ENCODE measurements around the gene AXDND1.

The AXDND1 gene

DNA sequence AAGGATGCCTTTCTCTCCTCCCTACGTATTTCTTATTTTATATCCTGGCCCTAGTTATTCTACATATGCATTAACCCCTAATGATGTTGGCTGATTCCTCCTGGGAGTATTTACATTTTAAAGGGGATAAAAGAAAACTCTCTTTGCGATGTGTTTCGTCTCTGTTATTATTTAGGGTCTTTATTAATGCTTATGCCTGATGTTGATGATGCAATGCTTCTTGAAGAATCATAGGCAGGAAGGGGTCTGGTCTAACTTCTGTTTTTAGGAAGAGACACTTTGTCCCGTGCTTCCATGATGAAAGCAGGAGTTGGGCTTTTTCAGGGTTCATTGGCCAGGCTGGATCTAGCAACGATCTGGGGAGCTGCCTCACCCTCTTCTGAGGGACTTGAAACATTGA lies 210.7 kb downstream of the AXDND1 start:
- no peak for DNase-seq

DNA sequence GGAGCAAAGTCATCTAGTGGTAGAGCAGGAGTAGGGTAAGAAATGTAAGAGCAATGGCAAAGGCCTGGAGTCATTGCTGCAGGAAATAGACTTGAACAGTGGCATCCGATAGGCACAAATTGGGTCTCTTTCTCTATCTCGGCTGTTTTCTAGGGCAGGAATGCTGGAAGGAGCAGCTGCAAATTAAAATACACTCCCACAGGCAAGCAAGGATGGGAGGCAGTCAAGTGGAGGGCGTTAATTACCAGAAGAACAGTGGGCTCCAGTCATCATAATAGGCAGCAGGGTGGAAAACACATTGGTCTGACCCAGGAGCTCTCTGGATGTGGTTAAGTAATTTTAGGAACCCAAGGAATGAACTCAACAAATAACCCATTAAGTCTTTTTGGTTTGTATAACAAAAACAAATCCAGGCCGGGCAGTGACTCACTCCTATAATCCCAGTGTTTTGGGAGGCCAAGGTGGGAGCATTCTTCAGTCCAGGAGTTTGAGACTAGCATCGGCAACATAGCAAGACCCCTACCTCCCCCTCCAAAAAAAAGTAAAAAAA lies 218.1 kb downstream of the AXDND1 start:
- no peak for DNase-seq

DNA sequence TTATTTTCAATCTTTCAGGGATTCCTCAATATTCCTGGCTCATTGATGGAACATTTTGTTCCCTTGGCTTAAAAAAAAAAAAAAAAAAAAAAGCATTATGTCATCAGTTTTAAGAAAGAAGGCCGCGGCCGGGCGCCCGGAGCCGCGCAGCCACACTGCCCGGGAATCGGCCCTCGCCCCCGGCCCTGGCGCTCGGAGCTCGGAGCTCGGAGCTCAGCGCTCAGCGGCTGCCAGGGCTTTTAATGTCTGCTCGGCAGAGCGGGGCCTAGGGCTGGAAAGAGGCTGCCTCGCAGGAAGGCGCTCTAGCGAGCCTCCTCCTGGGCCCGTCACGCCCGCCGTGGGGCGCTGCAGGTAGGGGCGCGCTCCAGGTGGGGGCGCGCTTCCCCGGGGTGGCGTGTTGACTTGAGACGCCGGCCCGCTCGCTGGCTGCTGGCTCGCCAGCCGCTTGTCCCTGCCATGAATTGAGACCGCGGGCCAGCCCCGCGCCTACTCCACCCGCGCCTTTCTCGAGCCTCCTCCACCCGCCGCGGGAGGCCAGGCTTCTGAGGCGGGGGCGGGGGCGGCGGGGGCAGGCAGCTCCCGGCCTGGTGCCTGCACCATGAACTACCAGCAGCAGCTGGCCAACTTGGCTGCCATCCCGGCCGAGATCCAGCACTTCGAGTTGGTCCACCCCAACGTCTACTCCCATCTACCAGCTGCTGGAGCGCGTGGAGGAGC lies 220.5 kb downstream of the AXDND1 start:
- DNase-seq: peak in 1 of 5 donors; percentile 4

DNA sequence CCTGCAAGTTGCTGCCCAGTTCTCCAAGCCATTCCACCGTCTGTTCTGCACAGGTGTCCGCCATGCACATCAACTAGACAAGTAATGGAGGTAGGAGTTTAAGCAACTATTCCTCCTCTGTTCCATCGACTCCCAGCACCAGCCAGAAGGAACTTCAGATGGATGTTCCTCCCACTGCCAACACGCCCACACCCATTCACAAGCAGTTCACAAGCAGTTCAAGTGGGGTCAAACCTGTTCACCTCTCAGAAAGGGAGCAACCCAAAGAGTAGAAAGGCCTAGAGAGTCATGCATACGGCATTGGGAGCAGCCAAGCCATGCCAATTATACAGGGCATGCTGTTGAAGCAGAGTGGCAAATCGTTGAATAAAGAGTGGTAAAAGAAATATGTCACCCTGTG lies 221.6 kb downstream of the AXDND1 start:
- DNase-seq: no peak

DNA sequence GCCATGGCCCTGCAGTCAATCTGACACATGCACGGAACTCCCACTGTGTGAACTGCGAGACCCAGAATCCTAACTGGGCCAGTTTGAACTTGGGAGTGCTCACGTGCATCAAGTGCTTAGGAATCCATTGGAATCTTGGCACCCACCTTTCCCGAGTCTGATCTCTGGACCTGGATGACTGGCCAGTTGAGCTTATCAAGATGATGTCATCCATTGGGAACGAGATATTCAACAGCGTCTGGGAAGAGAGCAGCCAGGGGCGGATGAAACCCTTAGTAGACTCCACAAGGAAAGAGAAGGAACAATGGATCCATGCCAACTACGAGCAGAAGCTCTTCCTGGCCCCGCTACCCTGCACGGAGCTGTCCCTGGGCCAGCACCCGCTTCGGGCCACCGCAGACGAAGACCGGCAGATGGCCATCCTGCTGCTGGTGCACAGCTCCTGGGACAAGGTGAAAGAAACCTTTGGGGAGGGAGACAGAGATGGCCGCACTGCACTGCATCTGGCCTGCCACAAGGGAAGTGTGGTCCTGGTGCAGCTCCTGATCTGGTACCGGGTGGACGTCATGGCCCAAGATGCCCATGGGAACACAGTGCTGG lies 222.8 kb downstream of the AXDND1 start:
- DNase-seq: no peak

DNA sequence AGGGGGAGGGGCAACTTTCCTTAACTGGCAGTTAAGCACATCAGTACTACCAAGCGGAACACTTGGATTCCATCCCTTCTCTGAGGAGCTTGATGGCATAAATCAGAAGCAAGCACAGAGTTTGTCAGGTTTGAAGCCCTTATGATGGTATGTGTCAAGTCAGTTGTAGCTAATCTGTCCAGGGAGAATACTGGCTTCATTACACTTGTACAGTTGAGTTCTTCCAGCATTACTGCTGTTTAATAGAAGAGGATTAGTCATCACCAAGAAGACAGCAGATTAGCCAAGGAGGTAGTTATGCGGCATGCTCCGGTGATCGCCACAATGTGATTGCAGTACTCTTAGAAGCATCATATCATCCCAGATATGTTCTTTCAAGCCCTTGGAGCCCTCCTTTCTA lies 223.7 kb downstream of the AXDND1 start:
- no peak for DNase-seq

DNA sequence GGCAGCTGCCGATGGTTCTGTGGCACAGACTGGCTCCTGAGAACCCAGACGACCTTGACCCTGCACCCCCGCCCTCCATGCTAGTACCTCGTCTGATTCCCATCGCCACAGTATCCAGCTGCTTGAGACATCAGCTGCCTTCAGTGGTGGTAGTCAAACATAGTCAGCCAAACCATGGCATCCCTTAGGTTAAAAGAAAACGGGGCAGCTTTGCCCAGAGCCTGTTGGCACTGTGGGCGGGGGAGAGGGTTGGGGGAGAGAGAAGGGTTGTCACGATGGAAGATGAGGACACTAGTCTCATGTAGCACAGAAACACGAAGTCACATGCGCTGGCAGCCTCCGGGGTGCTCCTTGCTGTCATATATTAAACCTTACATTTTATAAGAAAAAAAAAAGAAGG lies 224.9 kb downstream of the AXDND1 start:
- no peak for DNase-seq

DNA sequence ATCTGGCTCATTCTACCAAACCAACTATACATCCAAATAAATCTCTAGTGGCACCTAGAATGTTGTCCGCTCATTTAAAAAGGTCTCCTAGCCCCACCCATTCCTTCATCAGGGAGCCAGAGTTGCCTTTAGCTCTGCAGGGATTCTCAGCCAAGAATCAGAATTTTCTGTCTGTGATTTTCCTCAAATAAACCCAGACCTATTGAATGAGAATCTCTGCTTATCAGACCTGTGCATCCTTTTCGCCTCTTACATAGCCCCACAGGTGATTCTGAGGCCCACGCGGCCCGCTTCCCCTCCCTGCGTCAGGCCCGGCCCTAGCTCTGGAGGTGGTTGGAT lies 225.5 kb downstream of the AXDND1 start:
- DNase-seq: no peak

DNA sequence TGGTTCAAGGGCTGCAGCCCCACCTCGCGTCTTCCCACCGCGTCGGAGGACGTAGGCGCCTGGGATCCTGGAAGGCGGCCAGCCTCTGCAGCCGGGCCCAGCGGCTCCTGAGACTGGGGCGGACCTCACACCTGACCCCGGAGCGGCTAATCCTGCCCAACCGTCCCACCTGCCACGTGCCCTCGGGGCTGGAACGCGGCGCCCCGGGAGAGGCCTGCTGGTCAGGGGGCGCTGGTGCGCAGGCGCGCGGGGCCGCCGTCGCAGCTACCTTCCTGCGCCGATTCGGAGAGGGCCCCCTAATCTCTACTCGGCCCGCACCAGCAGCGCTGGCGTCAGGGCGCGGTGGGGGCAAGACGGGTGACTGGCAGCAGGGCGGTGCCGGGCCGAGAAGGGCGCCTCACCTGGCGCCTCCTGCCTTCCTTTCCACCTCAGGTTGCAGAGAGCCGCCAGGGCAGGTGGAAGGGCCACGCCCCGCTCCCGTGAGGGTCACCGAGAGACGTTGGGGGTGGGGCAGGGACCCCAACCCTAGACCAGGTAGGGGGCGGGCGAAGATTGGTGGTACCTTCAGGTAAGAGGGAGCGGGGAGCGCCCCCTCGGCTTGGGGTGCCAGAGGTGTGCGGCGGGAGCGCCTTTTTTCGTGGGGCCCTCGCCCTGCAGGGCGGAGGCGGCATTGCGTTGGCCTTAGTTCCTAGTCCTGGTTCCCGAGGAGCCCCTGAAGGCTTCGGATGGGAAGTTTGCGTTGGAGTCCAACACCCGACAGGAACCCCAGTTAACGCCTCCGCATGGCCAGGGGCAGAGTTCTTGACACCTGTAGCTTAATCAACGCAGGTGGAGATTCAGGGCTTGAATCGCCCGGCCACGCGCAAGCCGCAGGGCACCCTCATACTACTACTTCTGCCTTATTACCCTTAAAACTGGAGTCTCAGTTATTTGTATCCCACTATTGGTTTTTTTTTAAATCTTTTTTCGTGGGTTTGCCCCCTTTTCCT lies 226.1 kb downstream of the AXDND1 start, which contains the start of gene TDRD5:
Gene TDRD5, plus strand, starts transcription at position 241 of the 989 bp plus-strand sequence. CDS start 784 bp downstream, outside the sequence.
- no peak for DNase-seq

DNA sequence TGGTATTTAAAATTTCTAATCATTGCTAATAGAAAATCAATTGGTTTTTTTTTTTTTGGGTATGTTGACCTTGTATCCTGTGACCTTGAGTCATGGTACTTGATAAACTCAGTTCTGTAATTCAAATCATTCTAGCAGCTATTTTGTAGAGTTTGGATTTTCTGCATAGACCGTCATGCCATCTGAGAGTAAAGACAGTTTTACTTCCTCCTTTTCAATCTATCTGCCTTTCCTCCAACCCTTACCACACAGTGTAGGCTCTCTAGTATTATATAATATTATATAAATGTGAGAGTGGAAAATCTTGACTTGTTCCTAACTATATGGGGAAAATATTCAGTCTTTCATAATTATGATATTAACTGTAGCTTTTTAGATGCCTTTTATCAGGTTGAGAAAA lies 232.9 kb downstream of the AXDND1 start:
- no peak for DNase-seq

DNA sequence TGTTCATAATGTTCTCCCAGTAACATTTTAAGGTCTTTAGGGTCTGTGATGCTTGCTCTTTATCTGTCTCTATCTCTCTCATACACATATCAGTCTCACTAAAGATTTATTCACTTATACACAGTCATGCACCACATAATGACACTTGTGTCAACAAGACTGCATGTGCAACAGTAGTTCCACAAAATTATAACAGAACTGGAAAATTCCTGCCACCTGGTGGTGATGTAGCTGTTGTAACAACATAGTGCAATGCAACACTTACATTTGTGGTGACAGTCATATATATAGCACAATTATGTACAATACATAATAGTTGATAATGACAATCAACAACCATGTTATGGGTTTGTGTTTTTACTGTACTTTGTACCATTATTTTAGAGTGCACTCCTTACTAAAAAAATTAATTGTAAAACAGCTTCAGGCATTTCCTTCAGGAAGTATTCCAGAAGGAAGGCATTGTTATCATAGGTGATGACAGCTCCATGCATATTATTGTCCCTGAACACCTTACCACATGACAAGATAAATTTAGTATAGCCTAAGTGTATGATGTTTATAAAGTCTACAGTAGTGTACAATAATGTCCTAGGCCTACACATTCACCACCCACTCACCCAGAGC lies 234.0 kb downstream of the AXDND1 start:
- peak in 1 of 5 donors; percentile 6 for DNase-seq

DNA sequence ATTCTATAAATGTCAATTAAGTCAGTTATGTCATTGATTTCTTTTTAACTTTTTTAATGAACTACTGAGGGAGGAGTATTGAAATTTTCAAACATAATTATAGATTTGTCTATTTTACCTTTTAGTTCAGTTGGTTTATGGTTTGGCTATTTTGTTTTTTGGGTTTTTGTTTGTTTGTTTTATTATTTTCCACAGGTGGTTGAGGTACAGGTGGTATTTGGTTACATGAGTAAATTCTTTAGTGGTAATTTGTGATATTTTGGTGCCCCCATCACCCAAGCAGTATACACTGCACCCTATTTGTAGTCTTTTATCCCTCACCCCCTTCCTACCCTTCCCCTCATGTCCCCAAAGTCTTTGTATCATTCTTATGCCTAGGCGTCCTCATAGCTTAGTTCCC lies 235.3 kb downstream of the AXDND1 start:
- DNase-seq: no peak

Data from T-helper 1 cell (primary cell).